Pulmonary artery endothelial cell (primary cell): Measurements from ENCODE around the gene KRTAP23-1. TPM values are rescaled to one million over a fixed set of nuclear protein-coding genes. Genes with fewer than 3 reads are reported as not detected.

Experiments used
- DNase-seq: peaks from one replicate; pipeline ENCODE4 v3.0.0-alpha.2; 2011; ENCODE audit warnings: low read depth, low spot score
- total RNA-seq: library from RNA; depleted of rRNA; stranded (reverse); fragments of >200 nt; gene quantifications from 2 replicates; pipeline ENCODE4 v1.2.3, GENCODE V29; 2014

KRTAP23-1 gene
- total RNA-seq, 1 donor from 2014 or later = not detected

- DNase-seq = no peak
Measured at GRCh38 chr21:30306884-30307283, 41.5 kb downstream of the KRTAP23-1 start.

GRCh38 chr21:30305136-30305535, 43.3 kb downstream of the KRTAP23-1 start:
- DNase-seq = no peak

Other genes with a start within 250 kb of the KRTAP23-1 start
- not detected in 2 replicates for gene CLDN17, start 181.8 kb downstream of the KRTAP23-1 start, total RNA-seq
- not detected in 2 replicates for gene CLDN8, start 132.5 kb downstream of the KRTAP23-1 start, total RNA-seq
- not detected in 2 replicates for gene KRTAP24-1, start 65.7 kb downstream of the KRTAP23-1 start, total RNA-seq
- not detected in 2 replicates for gene KRTAP25-1, start 59.1 kb downstream of the KRTAP23-1 start, total RNA-seq
- not detected in 2 replicates for gene KRTAP26-1, start 28.3 kb downstream of the KRTAP23-1 start, total RNA-seq
- gene KRTAP27-1, start 10.9 kb downstream of the KRTAP23-1 start, total RNA-seq = not detected in 2 replicates
- not detected in 2 replicates for gene KRTAP13-2, start 23.7 kb upstream of the KRTAP23-1 start, total RNA-seq
- not detected in 2 replicates for gene KRTAP13-1, start 47.4 kb upstream of the KRTAP23-1 start, total RNA-seq
- gene KRTAP13-3, start 77.3 kb upstream of the KRTAP23-1 start, total RNA-seq = not detected in 2 replicates
- not detected in 2 replicates for gene KRTAP13-4, start 81.6 kb upstream of the KRTAP23-1 start, total RNA-seq
- gene KRTAP15-1, start 91.7 kb upstream of the KRTAP23-1 start, total RNA-seq = not detected in 2 replicates
- gene KRTAP19-1, start 131.8 kb upstream of the KRTAP23-1 start, total RNA-seq = not detected in 2 replicates
- not detected in 2 replicates for gene KRTAP19-2, start 138.8 kb upstream of the KRTAP23-1 start, total RNA-seq
- gene KRTAP19-3, start 143.4 kb upstream of the KRTAP23-1 start, total RNA-seq = not detected in 2 replicates
- not detected in 2 replicates for gene KRTAP19-4, start 148.6 kb upstream of the KRTAP23-1 start, total RNA-seq
- gene KRTAP19-5, start 153.5 kb upstream of the KRTAP23-1 start, total RNA-seq = not detected in 2 replicates
- gene KRTAP19-6, start 193.3 kb upstream of the KRTAP23-1 start, total RNA-seq = not detected in 2 replicates
- gene KRTAP19-7, start 212.7 kb upstream of the KRTAP23-1 start, total RNA-seq = not detected in 2 replicates
- not detected in 2 replicates for gene KRTAP22-2, start 241.8 kb upstream of the KRTAP23-1 start, total RNA-seq
- not detected in 2 replicates for gene KRTAP6-3, start 243.8 kb upstream of the KRTAP23-1 start, total RNA-seq